ENCODE measurements around the gene ACSL3. TPM values are rescaled to one million over a fixed set of nuclear protein-coding genes. Genes with fewer than 3 reads are reported as not detected.
A peak's percentile ranks its signal among the peaks of the same experiment; 100 is the strongest.

The ACSL3 gene
- total RNA-seq, 4 donors from 2014 or later = 34.7 to 56.8 (median 38.2) TPM

DNA sequence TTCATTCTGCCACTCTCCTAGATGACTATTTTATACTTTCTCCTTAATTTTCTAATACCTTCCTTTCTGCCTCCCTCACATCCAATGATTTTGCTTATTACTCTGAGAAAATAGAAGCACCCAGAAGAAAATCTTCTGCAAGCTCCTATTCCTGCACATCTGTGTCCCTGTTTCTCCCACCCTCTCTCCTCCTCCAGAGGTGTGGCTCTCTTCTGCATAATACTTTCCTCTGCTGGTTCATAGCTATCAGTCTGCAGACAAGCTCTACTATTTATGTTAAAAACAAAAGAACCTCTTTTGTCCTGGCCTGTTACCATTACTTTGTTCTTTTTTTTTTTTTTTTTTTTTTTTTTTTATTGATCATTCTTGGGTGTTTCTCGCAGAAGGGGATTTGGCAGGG is 34.3 kb downstream of the ACSL3 start:
- Histone ChIP-seq H3K36me3 (no peaks in the 10 kb centered on the region), H3K9me3 (no peaks in the 10 kb centered on the region), H3K4me3 (no peak overlapping the region), H3K4me1 (peaks cover 44 to 47% of the 10 kb centered on the region in 2 donors), H3K27ac (no peak overlapping the region), H3K27me3 (no peaks in the 10 kb centered on the region)
- no peak for TF ChIP-seq POLR2A (IDR thresholded peaks at IDR 0.05)
- TF ChIP-seq, protein P1, sequence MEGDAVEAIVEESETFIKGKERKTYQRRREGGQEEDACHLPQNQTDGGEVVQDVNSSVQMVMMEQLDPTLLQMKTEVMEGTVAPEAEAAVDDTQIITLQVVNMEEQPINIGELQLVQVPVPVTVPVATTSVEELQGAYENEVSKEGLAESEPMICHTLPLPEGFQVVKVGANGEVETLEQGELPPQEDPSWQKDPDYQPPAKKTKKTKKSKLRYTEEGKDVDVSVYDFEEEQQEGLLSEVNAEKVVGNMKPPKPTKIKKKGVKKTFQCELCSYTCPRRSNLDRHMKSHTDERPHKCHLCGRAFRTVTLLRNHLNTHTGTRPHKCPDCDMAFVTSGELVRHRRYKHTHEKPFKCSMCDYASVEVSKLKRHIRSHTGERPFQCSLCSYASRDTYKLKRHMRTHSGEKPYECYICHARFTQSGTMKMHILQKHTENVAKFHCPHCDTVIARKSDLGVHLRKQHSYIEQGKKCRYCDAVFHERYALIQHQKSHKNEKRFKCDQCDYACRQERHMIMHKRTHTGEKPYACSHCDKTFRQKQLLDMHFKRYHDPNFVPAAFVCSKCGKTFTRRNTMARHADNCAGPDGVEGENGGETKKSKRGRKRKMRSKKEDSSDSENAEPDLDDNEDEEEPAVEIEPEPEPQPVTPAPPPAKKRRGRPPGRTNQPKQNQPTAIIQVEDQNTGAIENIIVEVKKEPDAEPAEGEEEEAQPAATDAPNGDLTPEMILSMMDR (IDR thresholded peaks at IDR 0.05 in 4 of 5, conservative IDR thresholded peaks at IDR 0.05 in 1 of 5) = no peak
- ATAC-seq = no peak
- no peak for DNase-seq
- in situ Hi-C loops (cut with MboI; ENCODE audit: low sequenced_read_pairs in 4 of 4) (no loop called here), intact Hi-C loops (cut with DNase I; ENCODE audit: low total_unique reads) (no loop called here)

DNA sequence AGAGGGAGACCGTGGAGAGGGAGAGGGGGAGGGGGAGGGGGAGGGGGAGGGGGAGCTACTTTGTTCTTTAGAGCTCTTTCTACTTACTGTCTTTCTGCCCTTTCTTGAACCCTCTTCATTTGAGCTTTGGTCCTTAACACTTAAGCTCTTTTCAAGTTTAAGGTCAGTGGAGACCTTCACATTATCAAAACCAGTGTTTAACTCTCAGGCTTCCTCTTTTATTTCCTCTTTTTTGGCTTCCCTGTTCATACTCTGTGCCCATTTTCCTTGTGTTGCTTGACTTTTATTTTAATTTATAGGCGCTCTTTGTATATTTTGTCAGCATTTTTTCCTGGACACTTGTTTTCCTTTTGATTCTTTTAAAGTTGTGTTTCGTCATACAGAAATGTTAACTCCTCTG is 37.1 kb downstream of the ACSL3 start:
- no peaks in the 10 kb centered on the region for H3K9me3 ChIP-seq
- H3K27me3 ChIP-seq = no peaks in the 10 kb centered on the region
- intact Hi-C loops (cut with DNase I; ENCODE audit: low total_unique reads) (no loop called here), in situ Hi-C loops (cut with MboI; ENCODE audit: low sequenced_read_pairs in 4 of 4) (no loop called here)
- DNase-seq (no peak), ATAC-seq (no peak)
- no peak overlapping the region for H3K27ac ChIP-seq
- H3K4me3 ChIP-seq = no peak overlapping the region
- TF ChIP-seq, protein P1 (IDR thresholded peaks at IDR 0.05 in 4 of 5, conservative IDR thresholded peaks at IDR 0.05 in 1 of 5) = no peak
- no peak for TF ChIP-seq POLR2A (IDR thresholded peaks at IDR 0.05)
- H3K36me3 ChIP-seq = no peaks in the 10 kb centered on the region
- H3K4me1 ChIP-seq = peaks cover 32 to 33% of the 10 kb centered on the region in 2 donors

DNA sequence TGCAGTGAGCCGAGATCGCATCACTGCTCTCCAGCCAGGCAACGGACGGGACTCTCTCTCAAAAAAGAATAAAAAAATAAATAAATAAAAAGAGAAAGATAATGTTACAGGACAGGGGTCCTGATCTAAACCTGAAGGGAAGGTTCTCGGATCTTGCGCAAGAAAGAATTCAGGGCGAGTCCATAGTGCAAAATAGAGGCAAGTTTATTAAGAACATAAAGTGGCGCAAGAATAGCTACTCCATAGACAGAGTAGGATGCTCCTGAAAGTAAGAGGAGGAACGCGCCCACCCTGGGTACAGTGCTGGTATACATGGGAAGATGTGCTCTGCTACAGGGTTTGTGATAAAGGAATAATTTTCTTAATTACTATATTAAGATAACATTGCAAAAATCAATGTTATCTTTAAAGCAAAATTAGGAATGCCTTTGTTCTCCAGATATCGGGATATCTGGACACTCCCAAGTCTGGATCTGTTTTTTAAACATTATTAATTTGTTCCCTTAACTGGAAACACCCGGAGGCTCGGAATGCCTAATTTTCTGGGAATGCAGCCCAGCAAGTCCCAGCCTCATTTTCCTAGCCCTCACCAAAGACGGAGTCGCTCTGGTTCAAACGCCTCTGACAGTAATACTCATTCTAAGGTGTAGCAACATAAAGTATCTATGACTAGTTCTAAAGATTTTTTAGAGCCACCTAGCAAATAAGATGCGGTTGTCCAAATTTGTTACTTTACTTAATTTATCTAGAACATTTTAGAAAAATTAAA is 38.8 kb downstream of the ACSL3 start:
- ATAC-seq (no peak), DNase-seq (no peak)
- Histone ChIP-seq H3K9me3 (no peaks in the 10 kb centered on the region), H3K27me3 (no peaks in the 10 kb centered on the region), H3K4me1 (peaks cover 23 to 26% of the 10 kb centered on the region in 2 donors), H3K36me3 (no peaks in the 10 kb centered on the region), H3K27ac (peak overlapping the region in 2 of 4 donors; percentile 9 to 14), H3K4me3 (no peak overlapping the region)
- in situ Hi-C loops (cut with MboI; ENCODE audit: low sequenced_read_pairs in 4 of 4) = loop anchor here (5.0 to 10.0 kb wide), 4 partner anchors 102 to 205 kb away; no protein-coding TSS in a partner anchor
- no peak for TF ChIP-seq POLR2A (IDR thresholded peaks at IDR 0.05)
- TF ChIP-seq, protein P1 (IDR thresholded peaks at IDR 0.05 in 4 of 5, conservative IDR thresholded peaks at IDR 0.05 in 1 of 5) = no peak
- intact Hi-C loops (cut with DNase I; ENCODE audit: low total_unique reads) = loop anchor here (5.0 kb wide), 3 partner anchors 37 to 207 kb away; partner anchors contain the start of gene ACSL3

DNA sequence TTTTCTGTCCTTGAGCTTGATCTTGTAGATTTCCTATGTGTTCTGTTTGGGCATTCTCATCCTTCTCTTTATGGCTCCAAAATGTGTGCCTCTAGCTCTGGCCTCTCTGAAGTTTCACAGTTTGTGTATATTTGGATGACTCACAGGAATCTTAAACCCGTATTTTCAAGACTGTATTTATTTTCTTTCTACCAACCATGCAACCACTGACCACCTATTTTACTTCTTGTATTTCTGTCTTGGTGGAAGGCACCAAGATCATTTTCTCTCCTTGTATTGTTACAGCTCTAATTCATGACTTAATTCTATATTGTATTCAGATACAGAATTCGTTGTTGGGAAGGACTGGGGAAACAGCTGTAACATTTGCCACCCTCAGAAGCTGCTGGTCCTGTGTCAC is 39.5 kb downstream of the ACSL3 start:
- Histone ChIP-seq H3K27me3 (no peaks in the 10 kb centered on the region), H3K36me3 (no peaks in the 10 kb centered on the region), H3K27ac (peak overlapping the region in 3 of 4 donors; percentile 9 to 35 (median 28)), H3K4me3 (no peak overlapping the region), H3K9me3 (no peaks in the 10 kb centered on the region), H3K4me1 (peaks cover 27 to 29% of the 10 kb centered on the region in 2 donors)
- intact Hi-C loops (cut with DNase I; ENCODE audit: low total_unique reads) = loop anchor here (5.0 kb wide), 3 partner anchors 38 to 208 kb away; partner anchors contain the start of gene ACSL3
- DNase-seq (no peak), ATAC-seq (no peak)
- in situ Hi-C loops (cut with MboI; ENCODE audit: low sequenced_read_pairs in 4 of 4) = loop anchor here (5.0 to 10.0 kb wide), 4 partner anchors 103 to 206 kb away; no protein-coding TSS in a partner anchor
- TF ChIP-seq POLR2A (IDR thresholded peaks at IDR 0.05) = no peak
- TF ChIP-seq, protein P1 (IDR thresholded peaks at IDR 0.05 in 4 of 5, conservative IDR thresholded peaks at IDR 0.05 in 1 of 5) = no peak
